HFF-Myc (cell line): ENCODE measurements around the gene ABCA6.
"Not testable (repeated sequence)": the region's sequence is repeated elsewhere in the genome, so short reads cannot be mapped to it uniquely, and the experiment has no call there.

Source experiments
- DNase-seq: peaks from one replicate; pipeline ENCODE4 v3.0.0-alpha.2; 2011; ENCODE audit warnings: low read depth; ENCODE audit errors: extremely low read depth
- H3K4me3 ChIP-seq: replicated peaks from 2 replicates; pipeline ENCODE4 v1.5.1; 2011; ENCODE audit warnings: low read depth, mild to moderate bottlenecking, control low read depth, low read length
- TF ChIP-seq, protein P1 (sequence below): IDR thresholded peaks from 2 replicates; pipeline ENCODE4 v1.5.1; 2012; ENCODE audit warnings: mild to moderate bottlenecking, low read depth, low read length, control low read depth; ENCODE audit errors: missing control alignments

ABCA6 gene

GRCh38 chr17:69082696-69083095 lies 59.0 kb downstream of the ABCA6 start:
- TF ChIP-seq, protein P1, sequence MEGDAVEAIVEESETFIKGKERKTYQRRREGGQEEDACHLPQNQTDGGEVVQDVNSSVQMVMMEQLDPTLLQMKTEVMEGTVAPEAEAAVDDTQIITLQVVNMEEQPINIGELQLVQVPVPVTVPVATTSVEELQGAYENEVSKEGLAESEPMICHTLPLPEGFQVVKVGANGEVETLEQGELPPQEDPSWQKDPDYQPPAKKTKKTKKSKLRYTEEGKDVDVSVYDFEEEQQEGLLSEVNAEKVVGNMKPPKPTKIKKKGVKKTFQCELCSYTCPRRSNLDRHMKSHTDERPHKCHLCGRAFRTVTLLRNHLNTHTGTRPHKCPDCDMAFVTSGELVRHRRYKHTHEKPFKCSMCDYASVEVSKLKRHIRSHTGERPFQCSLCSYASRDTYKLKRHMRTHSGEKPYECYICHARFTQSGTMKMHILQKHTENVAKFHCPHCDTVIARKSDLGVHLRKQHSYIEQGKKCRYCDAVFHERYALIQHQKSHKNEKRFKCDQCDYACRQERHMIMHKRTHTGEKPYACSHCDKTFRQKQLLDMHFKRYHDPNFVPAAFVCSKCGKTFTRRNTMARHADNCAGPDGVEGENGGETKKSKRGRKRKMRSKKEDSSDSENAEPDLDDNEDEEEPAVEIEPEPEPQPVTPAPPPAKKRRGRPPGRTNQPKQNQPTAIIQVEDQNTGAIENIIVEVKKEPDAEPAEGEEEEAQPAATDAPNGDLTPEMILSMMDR = no peak
- no peak overlapping the region for H3K4me3 ChIP-seq
- DNase-seq = no peak

- TF ChIP-seq, protein P1 = no peak
- no peak overlapping the region for H3K4me3 ChIP-seq
- DNase-seq = no peak
Observed at GRCh38 chr17:69078864-69079263, 62.8 kb downstream of the ABCA6 start.

DNA sequence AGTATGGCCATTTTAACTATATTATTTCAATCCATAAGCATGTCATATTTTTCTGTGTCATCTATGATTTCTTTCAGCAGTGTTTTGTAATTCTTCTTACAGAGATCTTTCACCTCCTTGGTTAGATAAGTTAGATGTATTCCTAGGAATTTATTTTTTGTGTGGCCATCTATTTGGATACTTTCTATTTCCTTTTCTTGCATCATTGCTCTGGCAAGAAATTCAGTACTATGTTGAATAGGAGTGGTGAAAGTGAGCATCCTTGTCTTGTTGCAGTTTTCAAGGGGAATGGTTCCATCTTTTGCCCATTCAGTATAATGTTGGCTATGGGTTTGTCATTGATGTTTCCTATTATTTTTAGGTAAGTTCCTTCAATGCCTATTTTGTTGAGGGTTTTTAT lies 65.9 kb downstream of the ABCA6 start:
- no peak overlapping the region for H3K4me3 ChIP-seq
- TF ChIP-seq, protein P1 = no peak
- no peak for DNase-seq

- DNase-seq, H3K4me3 ChIP-seq: not testable (repeated sequence)
Observed at GRCh38 chr17:69073392-69073791, 68.3 kb downstream of the ABCA6 start.

DNA sequence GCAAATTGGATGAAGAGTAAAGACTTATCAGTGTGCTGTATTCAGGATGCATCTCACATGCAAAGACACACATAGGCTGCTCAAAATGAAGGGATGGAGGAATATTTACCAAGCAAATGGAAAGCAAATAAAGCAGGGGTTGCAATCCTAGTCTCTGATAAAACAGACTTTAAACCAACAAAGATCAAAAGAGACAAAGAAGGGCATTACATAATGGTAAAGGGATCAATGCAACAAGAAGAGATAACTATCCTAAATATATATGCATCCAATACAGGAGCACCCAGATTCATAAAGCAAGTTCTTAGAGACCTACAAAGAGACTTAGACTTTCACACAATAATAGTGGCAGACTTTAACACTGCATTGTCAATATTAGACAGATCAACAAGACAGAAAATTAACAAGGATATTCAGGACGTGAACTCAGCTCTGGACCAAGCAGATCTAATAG lies 68.9 kb downstream of the ABCA6 start:
- H3K4me3 ChIP-seq, DNase-seq: not testable (repeated sequence)

DNA sequence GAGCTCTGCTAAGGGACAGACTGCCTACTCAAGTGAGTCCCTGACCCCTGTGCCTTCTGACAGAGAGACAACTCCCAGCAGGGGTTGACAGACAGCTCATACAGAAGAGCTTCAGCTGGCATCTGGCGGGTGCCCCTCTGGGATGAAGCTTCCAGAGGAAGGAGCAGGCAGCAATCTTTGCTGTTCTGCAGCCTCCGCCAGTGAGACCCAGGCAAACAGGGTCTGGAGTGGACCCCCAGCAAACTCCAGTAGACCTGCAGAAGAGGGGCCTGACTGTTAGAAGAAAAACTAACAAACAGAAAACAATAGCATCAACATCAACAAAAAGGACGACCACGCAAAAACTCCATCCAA lies 70.5 kb downstream of the ABCA6 start:
- DNase-seq, H3K4me3 ChIP-seq: not testable (repeated sequence)

- not testable (repeated sequence) for DNase-seq, H3K4me3 ChIP-seq
Observed at GRCh38 chr17:69070378-69071232, 71.1 kb downstream of the ABCA6 start.

- no peak for DNase-seq
- TF ChIP-seq, protein P1 = no peak
Observed at GRCh38 chr17:69069226-69069750, 72.4 kb downstream of the ABCA6 start.

GRCh38 chr17:69067274-69068047 lies 74.2 kb downstream of the ABCA6 start:
- H3K4me3 ChIP-seq = no peak overlapping the region
- no peak for DNase-seq
- TF ChIP-seq, protein P1 = no peak

More at GRCh38 chr17:69069226-69069750, 72.4 kb downstream of the ABCA6 start:
- no peak overlapping the region for H3K4me3 ChIP-seq
